RWPE1 (cell line): ENCODE measurements around the gene TUBD1.

Experiments used
- CTCF ChIA-PET: fragments of 350-600 bp; sonication (Branson Sonifier 250); formaldehyde crosslinking; extraction: SDS; loops from one replicate; lab custom pipeline; 2021; lab: Yijun Ruan, JAX
- POLR2A ChIA-PET: fragments of 400-600 bp; formaldehyde crosslinking; extraction: SDS; loops from one replicate; lab custom pipeline; 2020; ENCODE audit warnings: antibody characterized with exemption; ENCODE audit not compliant: low non-redundant PET; lab: Yijun Ruan, JAX
- DNase-seq: peaks from one replicate; pipeline ENCODE4 v3.0.0; 2012; ENCODE audit warnings: low spot score
- H3K27ac ChIP-seq: fragments of 450-650 bp; 2 replicates; pipeline ENCODE4 v1.5.1; 2017
- TF ChIP-seq, protein P1 (sequence below): fragments of 450-650 bp; conservative IDR thresholded peaks from 2 replicates; pipeline ENCODE4 v1.5.1; 2017; ENCODE audit warnings: low read depth, mild to moderate bottlenecking

TUBD1 gene

GRCh38 chr17:59914274-59914854 is 21.6 kb upstream of the TUBD1 start:
- no peak overlapping the region for H3K27ac ChIP-seq
- DNase-seq, result peak; percentile 64
- TF ChIP-seq, protein P1, sequence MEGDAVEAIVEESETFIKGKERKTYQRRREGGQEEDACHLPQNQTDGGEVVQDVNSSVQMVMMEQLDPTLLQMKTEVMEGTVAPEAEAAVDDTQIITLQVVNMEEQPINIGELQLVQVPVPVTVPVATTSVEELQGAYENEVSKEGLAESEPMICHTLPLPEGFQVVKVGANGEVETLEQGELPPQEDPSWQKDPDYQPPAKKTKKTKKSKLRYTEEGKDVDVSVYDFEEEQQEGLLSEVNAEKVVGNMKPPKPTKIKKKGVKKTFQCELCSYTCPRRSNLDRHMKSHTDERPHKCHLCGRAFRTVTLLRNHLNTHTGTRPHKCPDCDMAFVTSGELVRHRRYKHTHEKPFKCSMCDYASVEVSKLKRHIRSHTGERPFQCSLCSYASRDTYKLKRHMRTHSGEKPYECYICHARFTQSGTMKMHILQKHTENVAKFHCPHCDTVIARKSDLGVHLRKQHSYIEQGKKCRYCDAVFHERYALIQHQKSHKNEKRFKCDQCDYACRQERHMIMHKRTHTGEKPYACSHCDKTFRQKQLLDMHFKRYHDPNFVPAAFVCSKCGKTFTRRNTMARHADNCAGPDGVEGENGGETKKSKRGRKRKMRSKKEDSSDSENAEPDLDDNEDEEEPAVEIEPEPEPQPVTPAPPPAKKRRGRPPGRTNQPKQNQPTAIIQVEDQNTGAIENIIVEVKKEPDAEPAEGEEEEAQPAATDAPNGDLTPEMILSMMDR, result peak; percentile 79

GRCh38 chr17:59907467-59907866 is 14.7 kb upstream of the TUBD1 start:
- no peak overlapping the region for H3K27ac ChIP-seq
- no peak for DNase-seq
- ChIA-PET CTCF (interaction anchor here (0.7 kb wide), 1 partner anchor 8 kb away, joined by 3 read pairs; no protein-coding TSS in a partner anchor), POLR2A (interaction anchor here (0.5 kb wide), 1 partner anchor 134 kb away, joined by 3 read pairs; no protein-coding TSS in a partner anchor)
- TF ChIP-seq, protein P1, result no peak

More at GRCh38 chr17:59914274-59914854, 21.6 kb upstream of the TUBD1 start:
- POLR2A ChIA-PET, result no interaction called here
- CTCF ChIA-PET, result interaction anchor here (0.6 to 1.4 kb wide), 11 partner anchors 9 to 1167 kb away, joined by 3 to 13 read pairs (median 4); partner anchors contain the start of gene TUBD1

GRCh38 chr17:59903455-59903854 is 10.7 kb upstream of the TUBD1 start:
- TF ChIP-seq, protein P1, result no peak
- no peak for DNase-seq
- ChIA-PET CTCF (no interaction called here), POLR2A (no interaction called here)
- peak overlapping the region; percentile 30 for H3K27ac ChIP-seq

DNA sequence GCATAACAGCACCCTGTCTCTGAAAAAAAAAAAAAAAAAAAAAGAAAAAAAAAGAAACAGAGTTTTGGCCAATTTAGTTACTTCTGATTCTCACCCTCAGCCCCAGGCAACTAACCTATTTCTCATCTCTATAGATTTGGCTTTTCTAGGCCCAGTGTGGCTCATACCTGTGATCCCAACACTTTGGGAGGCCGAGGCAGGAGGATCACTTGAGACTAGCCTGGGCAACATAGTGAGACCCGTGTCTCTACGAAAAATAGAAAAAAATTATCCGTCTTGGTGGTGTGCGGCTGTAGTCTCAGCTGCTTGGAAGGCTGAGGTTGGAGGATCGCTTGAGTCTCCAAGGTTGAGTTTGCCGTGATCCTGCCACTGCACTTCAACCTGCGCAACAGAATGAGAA is 8.9 kb upstream of the TUBD1 start:
- DNase-seq, result no peak
- CTCF ChIA-PET, result interaction anchor here (0.6 to 0.7 kb wide), 2 partner anchors 569 to 1241 kb away, joined by 3 to 7 read pairs; no protein-coding TSS in a partner anchor
- POLR2A ChIA-PET, result no interaction called here
- TF ChIP-seq, protein P1, result no peak
- H3K27ac ChIP-seq, result no peak overlapping the region

- H3K27ac ChIP-seq, result peak overlapping the region; percentile 60
- TF ChIP-seq, protein P1, result peak; percentile 62
- ChIA-PET POLR2A (no interaction called here), CTCF (interaction anchor here (0.5 to 0.7 kb wide), 4 partner anchors 8 to 174 kb away, joined by 3 to 5 read pairs (median 4); no protein-coding TSS in a partner anchor)
- peak; percentile 34 for DNase-seq
Observed at GRCh38 chr17:59899099-59899498, 6.4 kb upstream of the TUBD1 start.

DNA sequence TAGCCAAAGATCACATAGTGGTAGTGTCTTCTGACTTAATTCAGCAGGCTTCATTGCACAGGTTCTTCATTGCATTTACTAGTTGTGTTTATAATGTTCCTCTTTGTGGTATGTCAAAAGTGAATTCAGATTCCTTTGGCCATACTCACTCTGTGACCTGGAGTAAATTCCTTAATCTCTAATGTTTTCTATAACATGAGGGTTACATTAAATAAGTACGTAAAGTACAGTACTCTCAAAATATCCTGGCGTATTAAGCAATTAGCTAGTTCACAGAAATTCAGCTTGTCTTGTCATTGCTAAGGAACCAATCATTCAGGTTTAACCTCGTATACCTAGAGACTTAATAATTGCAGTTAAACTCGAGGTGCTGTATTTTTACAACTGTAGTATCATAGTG is 4.3 kb upstream of the TUBD1 start:
- DNase-seq, result no peak
- H3K27ac ChIP-seq, result no peak overlapping the region
- TF ChIP-seq, protein P1, result no peak
- ChIA-PET POLR2A (no interaction called here), CTCF (interaction anchor here (0.6 to 0.7 kb wide), 2 partner anchors 9 to 137 kb away, joined by 3 to 5 read pairs; no protein-coding TSS in a partner anchor)
